Inflammatory macrophage treated with lipopolysaccharide for 1 hour (primary cell): Measurements from ENCODE around the gene AGAP5.
"Not testable (repeated sequence)": the region's sequence is repeated elsewhere in the genome, so short reads cannot be mapped to it uniquely, and the experiment has no call there.

Source experiments
- DNase-seq, 2 donors: peaks; one replicate each; pipeline ENCODE4 v3.0.0-alpha.2; 2020 to 2022

The AGAP5 gene

DNA sequence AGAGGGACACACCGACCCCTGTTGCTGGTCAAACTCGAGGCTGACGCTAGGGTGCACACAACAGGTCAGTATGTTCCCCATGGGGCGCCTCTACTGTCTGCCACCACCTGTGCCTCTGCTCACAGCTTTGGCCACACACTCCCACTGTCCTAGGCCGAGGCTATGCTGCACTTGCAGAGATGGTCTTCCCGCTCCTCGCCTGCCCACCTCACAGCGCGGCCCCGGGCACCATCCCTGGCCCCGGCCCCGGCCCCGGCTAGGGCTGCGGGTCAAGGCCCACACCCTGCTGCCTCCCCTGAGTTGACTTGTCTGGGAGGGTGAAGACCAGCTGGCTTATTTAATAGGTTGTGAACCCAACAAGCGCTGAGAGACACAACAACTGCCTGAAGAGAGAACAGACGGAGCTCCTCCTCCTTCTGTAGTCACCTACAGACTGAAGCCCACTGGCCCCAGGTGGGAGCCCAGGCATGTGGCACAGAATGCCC is at the start of gene AGAP5:
Gene AGAP5, minus strand, starts transcription at position 435 of the 485 bp plus-strand sequence. Its CDS starts 354 bp downstream, at position 81.
- DNase-seq = not testable (repeated sequence)

GRCh38 chr10:73746721-73747120 is 48.8 kb upstream of the AGAP5 start:
- no peak for DNase-seq

- peak; percentile 59 to 73 for DNase-seq
Measured at GRCh38 chr10:73744664-73744975, 46.7 kb upstream of the AGAP5 start.

GRCh38 chr10:73743905-73744663 is 46.2 kb upstream of the AGAP5 start, which contains the start of gene SEC24C:
TSS of gene SEC24C (plus strand) at chr10:73744372. CDS start at chr10:73746833, 2,461 bp downstream.
- peak; percentile 92 to 98 for DNase-seq

GRCh38 chr10:73743327-73743904 is 45.5 kb upstream of the AGAP5 start:
- peak in 1 of 2 donors; percentile 5 for DNase-seq

DNA sequence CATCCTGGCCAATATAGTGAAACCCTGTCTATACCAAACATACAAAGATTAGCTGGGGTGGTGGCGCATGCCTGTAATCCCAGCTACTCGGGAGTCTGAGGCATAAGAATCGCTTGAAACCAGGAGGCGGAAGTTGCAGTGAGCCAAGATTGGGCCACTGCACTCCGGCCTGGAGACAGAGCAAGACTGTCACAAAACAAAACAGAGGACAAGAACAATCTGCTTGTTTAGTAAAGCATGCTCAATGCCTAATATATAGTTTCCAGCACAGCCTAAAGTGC is 44.5 kb upstream of the AGAP5 start:
- DNase-seq = no peak

- not testable (repeated sequence) for DNase-seq
Measured at GRCh38 chr10:73740501-73741254, 42.8 kb upstream of the AGAP5 start.

GRCh38 chr10:73734796-73735305 is 36.9 kb upstream of the AGAP5 start:
- no peak for DNase-seq

DNA sequence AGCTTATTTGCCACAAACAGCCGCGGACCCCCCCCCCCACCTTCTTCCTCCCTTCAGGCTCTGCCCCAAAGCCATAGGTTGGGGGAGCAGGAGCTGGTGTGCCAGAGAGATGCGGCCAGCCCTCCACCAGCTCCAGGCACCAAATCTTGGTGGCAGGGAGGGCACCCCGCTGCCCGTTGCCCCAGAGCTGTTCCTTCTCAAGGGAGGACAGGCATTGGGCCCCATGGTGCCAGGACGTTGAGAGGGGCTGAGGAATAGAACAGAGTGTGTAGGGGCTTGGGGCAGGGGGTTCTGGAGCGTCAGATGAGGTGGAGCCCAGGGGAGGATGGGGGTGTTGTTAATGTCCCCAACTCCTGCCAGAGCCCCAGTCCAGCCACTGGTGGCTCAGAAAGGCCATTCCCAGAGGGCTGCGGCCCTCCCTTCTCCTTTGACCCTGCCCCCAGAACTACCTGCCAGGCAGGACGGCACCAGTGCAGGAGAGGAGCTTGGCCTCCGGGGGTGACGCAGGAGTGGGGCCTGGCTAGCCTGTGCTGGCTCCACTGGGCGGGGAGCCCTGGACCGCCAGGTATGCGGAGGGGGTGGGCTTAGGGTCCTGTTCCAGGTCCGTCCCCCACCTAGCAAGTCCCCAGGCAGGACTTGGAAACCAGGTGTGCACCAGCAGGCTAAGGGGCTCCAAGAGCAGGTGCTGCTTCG is 36.3 kb upstream of the AGAP5 start:
- no peak for DNase-seq

GRCh38 chr10:73732931-73733623 is 35.2 kb upstream of the AGAP5 start:
- DNase-seq = no peak

GRCh38 chr10:73732426-73732825 is 34.5 kb upstream of the AGAP5 start:
- DNase-seq = no peak

GRCh38 chr10:73731588-73732375 is 33.9 kb upstream of the AGAP5 start:
- no peak for DNase-seq

DNA sequence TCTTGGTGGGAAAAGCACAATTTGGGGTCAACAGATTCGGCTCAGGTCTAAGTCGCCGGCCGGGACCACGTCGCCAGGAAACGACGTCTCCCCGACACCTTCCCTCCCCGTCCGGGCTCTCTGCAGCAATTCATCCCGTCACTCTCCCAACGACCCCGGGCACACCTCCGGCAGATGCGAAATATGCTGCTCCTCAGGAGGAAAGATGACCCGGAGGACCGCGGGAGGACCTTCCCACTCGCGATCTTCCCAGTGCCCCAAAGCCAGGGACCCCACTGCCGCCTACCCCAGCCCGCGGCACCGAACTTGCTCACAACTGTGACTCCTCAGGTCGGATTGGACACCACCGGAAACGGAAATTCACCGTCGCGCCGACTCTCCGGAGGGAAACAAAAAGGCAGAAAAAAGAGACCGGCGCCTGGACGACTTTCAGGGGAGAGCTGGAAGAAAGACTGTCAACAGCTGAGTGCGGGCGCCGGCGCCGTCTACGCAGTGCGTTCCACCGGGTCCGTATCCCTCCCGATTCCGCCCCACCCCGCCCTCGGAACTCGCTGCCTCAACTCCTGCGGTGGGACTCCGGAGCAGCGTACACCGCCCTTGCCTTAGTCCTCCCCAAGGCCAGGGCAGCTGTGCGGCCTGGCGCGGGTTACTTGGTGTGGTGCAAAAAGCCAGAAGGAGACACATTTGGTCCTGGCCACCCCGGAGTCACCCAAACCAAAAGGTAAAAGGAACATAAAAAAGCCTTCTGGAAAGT is 32.4 kb upstream of the AGAP5 start:
- peak; percentile 84 to 97 for DNase-seq

DNA sequence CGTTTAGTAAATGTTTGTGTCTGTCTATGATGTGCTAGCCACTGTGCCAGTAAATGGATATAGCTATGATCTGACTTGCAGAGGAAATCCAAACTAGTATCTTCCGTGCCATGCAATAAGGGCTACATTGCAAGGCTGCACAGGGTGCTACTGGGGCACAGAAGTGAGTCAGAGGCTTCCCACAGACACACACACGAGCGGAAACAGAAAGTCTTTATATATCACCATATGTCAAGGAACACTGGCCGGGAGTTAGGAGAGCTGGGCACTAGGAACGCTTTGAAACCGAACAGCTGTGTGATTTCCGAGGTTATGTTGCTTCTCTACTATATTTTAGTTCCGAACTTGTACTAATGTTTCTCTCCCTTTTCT is 31.9 kb upstream of the AGAP5 start:
- peak in 1 of 2 donors; percentile 43 for DNase-seq

- DNase-seq = no peak
Measured at GRCh38 chr10:73723516-73723915, 25.6 kb upstream of the AGAP5 start.

DNA sequence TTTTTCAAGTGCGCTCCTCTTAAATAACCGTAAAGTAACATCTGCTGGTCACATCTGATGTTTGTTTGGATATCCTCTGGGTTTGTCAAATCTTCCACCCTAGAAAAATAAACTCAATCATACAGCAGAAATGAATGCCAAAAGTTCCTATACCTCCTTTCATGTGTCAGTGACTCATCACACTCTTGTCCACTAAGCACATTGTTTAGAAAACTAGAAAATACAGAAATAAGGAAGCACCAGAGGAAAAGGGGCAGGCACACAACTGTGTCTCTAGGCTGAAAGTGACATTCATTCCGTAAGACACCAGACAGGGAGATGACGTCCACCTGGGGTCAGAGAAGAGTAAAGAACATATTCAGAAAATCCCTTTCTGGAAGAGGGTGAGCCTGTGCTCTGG is 22.7 kb upstream of the AGAP5 start:
- DNase-seq = peak; percentile 48 to 81

DNA sequence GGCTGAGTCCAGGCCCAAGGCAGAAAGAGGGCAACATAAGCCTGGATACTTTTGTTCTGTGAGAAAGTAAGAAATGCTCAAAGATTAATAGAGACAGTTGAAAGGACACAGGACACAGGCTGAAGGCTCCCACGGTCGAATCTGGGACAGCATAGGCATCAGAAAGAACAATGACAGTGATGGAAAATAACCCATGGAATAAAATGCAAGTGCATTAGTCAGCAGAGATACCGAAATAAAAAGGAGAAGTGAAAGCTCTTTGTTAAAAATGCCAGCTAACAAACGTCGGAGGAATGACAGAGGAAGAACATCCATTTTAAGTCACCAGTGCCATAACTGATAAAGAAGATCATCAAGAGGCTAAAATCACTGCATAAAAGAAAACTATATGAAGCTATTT is 19.6 kb upstream of the AGAP5 start:
- DNase-seq = peak; percentile 74 to 80

GRCh38 chr10:73716251-73716650 is 18.3 kb upstream of the AGAP5 start:
- DNase-seq = no peak

- not testable (repeated sequence) for DNase-seq
Measured at GRCh38 chr10:73715179-73716156, 17.6 kb upstream of the AGAP5 start.

GRCh38 chr10:73714483-73714882 is 16.6 kb upstream of the AGAP5 start:
- DNase-seq = not testable (repeated sequence)
